NCI-H2107 treated with DMSO at 0.1 percent for 48 hours (cell line): ENCODE results near the gene DUS3L.
A peak's percentile ranks its signal among the peaks of the same experiment; 100 is the strongest.

Experiments
- DNase-seq: peaks from one replicate; lab custom pipeline; 2025; ENCODE audit not compliant: unreplicated experiment; lab: John Stamatoyannopoulos, UW

DUS3L gene, protein sequence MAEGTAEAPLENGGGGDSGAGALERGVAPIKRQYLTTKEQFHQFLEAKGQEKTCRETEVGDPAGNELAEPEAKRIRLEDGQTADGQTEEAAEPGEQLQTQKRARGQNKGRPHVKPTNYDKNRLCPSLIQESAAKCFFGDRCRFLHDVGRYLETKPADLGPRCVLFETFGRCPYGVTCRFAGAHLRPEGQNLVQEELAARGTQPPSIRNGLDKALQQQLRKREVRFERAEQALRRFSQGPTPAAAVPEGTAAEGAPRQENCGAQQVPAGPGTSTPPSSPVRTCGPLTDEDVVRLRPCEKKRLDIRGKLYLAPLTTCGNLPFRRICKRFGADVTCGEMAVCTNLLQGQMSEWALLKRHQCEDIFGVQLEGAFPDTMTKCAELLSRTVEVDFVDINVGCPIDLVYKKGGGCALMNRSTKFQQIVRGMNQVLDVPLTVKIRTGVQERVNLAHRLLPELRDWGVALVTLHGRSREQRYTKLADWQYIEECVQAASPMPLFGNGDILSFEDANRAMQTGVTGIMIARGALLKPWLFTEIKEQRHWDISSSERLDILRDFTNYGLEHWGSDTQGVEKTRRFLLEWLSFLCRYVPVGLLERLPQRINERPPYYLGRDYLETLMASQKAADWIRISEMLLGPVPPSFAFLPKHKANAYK

DNA sequence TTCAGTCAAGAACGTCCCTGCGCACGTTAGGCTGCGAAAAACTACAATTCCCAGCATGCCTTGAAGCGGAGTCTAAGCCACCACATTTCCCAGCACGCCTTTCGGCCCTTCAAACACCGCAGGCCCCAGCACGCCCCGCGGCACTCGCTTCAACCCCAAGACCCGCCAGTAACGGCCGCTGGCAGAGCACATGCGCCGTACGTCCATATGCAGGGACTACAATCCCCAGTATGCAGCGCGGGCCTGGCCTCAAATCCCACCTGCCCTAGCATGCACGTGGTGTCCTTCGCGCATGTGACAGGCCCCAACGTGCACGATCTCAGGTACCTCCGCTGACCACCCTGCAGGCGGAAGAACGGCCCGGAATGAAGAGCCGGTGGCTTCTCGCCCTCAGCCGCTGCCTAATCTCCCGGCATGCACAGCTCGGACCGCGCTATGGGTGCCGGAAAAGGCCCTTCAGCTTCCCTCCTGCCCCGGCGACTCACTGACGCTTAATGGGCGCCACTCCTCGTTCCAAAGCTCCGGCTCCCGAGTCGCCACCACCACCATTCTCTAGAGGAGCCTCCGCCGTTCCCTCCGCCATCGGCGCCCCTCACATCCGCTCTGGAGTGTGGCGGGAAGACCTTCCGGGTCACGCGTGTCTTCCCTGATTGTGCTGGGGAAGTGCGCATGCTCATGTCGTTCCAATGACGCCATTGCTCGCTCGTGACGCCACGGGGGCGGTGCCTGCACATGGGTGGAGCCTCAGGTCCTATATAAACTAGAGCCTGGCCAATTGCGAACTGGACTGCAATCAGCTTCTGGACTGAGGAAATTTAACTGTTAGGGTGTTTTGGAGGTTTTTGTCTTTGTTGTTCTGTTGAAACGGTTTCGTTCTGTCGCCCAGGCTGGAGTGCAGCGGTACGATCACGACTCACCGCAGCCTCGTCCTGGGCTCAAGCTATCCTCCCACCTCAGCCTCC is at the start of gene DUS3L:
Gene DUS3L (minus strand): TSS at position 605 of the 962 bp plus-strand sequence. CDS start 22 bp downstream, at position 583.
- DNase-seq: peak; percentile 89

DNA sequence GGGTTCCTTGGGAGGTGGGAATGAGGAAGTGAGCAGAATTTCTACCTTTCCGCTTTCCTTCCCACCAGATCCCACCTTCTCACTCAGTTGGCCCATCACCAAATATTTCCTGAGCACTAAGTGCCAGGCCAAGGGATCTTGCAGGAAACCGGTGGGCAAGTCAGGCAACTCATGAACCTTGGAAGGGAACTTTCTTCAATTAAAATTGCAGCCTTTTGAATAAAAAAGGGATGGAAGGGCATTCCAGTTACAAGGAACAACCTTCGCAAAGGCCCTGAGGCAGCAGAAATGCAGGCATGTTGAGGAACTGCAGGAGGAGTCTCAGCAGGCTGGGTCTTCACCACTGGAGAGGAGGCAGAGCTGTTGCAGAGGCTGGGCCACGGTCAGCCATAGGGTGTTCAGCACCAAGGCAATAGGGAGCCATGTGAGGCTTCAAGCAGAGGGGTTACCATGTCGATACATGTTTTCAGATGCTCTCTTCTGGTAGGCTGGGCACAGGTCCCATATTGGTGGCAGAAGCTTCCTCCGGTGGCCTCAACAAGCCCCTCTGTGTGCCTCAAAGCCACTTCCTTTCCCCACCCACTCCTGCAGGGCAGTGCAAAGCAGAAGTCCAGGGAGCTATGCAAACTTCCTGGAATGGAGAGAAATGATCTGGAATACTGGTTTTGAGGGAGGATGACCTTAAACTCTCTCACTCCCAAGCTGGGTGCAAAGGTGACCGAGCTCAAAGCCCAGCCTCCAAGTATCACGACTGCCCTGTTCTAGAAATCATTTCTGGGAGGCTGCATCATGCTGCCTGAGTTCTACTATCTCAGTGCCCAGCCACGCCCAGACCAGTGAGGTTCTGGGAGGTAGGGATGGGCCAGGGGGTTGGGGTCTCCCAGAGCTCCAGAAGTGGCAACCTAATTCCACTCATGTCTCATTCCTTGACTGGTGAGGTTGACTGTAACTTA is 48.4 kb upstream of the DUS3L start, which contains the start of gene FUT6:
Gene FUT6 (minus strand): TSS at position 638 of the 953 bp plus-strand sequence. CDS start 7,135 bp downstream, outside the sequence.
- DNase-seq: no peak

DNA sequence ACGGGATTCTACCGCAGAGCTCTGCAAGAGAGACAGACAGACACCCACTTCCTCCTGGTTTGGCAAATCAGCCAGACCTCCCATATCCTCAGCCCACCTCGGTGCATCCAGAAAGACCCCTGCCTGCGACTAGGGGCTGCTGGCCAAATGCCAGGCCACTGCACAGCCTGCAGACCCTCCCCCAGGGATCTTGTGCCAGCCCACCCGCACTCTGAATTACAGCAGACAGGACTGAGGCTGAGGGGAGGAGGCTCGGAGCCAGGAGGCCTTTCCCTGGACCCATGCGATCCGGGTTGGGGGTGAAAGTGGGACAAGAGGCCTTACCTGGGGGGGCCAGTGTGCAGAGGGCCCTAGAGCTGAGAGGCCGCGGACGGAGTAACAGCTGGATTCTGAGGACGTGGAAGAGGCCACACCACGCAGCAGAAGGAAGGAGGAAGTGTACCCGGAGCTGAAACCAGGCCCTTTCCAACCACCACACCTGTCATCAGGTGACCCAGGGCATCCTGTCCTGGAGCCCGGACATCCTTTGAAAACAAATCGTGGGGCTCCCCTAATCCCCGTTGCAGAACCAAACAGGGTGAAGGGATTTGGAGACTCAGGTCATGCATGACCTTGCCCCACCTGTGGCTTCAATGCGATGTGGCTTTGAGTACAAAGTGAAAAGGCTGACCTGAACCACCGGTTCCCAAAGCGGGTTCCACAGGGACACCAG is 47.5 kb upstream of the DUS3L start:
- no peak for DNase-seq

DNA sequence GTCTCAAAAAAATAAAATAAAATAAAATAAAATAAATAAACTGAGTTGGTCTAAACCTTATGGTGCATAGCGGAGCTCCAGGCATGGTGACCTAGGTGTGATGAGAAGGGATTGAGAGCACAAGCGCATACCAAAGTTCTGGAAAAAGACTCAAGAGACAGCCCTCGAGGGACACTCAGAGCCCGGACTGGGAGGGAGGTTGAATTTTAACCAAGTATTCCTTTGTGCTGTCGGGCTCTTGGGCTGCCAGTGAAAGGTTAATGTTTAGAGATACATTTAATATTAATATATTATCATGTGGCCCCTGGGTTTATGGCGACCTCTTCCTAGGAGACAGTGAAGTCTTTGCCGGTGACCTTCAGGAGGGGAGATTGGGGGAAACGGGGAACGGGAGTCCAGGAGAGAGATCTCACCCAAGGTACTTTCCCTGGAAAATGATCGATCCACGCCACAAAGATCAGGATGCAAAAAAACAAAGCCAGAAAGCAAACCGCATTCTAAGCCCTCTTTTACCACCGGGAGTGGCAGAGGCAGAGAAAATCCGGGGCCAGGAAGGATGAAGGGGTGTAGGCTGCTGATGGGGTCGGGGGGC is 46.9 kb upstream of the DUS3L start:
- DNase-seq: no peak

DNA sequence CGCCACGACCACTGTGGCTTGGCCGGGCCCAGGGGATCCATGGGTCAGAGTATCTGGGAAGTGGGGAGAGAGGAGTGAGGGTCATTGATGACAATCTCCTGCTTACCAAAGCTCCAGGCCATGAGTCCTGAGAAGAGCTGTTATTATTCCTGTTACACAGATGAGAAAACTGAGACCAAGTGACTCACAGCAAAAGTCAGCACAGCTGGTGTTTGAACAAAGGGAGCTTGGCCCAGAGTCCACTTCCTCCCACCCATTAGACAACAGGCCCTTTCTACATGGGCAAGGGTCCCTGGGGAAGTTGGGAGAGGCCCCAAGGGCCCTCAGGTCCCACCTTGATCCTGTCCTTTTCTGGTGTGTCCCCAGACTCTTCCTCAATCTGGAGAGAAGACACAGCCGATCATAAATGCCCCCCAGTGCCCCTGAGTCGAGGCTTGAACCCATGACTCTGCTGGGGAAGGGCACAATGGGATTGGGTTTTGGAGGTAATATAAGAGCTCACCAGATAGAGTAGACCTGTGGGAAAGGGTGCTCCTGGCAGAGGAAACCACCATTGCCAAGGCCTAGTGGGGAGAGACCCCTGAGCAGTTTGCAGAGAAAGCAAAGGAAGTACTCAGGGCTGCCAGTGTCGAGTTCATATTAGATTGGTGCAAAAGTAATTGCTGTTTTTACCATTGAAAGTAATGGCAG is 41.7 kb upstream of the DUS3L start:
- DNase-seq: no peak

DNA sequence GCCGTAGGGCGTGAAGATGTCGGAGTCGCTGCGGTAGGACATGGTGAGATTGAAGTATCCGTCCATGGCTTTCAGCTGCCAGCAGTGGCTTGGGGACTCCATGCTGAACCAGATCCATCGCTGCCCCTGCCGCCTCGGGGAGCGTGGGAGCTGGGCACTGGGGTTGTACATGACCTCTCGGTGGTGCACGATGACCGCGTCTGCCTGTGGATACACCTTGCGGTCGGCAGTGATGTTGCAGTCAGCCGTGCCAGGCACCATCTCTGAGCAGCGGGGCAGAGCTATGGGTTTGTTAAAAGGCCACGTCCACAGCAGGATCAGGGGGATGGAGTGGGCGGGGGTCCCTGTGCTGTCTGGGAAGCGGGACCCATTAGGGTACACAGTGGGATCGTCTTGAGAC is 41.1 kb upstream of the DUS3L start:
- DNase-seq: no peak

DNA sequence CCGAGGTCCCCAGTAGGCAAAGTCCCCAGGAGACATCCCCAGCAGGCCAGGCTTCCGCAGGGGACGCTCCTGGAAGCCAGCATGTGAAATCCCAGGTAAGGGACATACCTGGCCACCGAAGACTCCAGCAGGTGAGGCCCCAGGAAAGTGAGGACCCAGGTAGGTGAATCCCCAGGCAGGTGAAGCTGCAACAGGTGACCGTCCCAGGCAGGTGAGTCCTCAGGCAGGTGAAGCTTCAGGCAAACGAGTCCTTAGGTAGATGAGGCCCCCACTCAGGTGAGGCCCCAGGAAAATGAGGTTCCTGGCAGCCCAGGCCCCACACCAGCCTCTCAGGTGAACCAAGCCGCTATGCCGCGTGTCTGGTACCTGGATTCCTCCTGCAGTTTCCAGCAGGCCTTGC is 40.2 kb upstream of the DUS3L start:
- no peak for DNase-seq

DNA sequence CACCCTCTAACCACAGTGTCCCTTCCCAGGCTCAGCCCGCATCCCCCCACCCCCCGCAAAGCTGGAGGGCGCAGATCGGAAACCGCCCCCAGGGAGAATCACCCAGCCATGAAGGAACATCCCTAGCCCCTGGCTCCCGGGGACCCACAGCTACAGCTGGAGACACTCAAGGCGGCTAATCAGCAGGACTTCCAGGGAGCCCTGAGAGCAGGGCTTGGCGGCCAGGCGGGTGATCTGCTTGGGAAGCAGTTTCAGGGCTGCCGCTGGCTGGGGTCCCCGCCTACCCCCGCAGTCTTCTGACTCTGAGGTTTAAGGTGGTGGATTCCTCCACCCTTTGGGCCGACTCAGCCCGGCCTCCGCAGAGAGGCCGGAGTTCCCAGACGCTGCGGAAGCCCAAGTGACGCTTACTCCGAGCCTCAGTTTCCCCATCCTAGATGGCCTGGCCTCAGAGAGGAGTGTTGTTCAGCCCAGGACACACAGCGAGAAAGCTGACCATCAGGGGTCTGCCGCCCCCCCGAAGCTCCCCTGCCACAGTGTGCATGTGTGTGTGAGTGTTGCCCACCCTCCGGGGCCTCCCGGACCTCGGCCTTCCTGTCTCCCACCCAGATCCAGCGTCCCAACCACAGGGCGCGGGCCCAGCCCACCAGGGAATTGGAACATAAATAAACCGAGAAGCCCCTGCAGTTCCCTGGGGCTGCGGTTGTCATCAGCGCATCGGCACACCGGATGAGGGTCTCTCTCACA is 38.8 kb upstream of the DUS3L start:
- no peak for DNase-seq

DNA sequence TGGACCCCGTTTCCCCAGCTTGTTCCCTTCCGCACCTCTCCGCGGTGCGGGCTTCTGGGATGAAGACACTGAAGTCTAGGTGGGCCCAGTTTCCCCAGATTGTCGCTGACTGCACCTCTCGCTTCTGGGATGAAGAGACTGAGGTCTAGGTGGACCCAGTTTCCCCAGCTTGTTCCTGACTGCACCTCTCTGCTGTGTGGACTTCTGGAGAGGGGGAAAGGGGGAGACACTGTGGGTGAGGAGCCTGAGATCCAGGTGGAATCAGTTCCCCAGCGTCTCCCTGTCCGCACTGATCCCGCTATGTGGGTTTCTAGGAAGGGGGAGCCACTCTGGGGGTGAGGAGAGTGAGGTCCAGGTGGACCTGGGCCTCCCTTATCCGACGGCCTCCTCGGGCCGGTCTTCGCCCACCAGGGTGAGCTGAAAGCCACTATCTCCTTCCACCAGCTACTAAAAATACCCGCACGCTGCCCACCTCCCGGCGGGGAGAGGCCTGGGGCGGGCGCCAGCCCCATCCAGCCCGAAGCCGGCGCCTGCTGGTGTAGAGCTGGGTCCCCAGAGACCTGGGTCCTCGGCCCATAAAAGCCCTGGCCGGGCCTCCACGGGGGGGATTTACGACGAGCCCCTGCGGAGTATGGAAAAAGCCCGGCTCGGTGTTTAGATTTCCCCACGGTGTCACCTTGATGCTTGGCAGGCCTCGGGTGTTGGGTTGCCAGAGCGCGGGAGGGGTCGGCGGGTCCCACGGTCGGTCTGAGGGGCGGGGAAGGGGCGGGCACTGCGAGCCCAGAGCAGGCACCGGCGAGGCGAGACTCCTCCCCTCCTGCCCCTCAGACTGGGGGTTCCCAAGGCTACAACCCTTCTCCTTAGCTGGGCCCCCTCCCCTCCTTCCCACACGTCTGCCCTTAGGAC is 38.0 kb upstream of the DUS3L start:
- DNase-seq: peak; percentile 67

DNA sequence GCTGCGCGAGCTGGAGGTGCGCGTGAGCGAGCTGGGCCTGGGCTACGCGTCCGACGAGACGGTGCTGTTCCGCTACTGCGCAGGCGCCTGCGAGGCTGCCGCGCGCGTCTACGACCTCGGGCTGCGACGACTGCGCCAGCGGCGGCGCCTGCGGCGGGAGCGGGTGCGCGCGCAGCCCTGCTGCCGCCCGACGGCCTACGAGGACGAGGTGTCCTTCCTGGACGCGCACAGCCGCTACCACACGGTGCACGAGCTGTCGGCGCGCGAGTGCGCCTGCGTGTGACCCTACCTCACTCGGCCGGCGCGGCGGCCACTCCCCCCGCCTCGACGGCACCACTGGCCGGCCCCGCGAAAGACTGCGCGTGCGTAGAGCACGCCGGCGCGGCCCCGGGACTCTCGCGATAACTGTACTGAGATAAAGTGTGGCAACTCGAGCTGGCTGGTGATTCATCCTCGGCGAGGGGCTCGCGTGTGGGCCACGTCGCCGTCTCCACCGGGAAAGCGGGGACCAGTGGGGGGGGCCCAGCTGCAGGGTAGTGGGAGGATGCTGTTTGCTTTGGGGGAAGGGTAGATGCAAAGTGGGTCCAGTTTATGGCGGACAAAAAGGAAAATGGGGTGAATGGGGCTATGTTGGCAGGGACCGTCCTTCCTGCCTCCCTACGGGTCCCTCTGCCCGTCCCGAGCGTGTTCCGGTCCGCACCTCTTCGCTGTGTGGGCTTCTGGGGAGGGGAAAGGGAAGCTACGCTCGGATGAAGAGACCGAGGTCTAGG is 37.1 kb upstream of the DUS3L start:
- peak; percentile 90 for DNase-seq

DNA sequence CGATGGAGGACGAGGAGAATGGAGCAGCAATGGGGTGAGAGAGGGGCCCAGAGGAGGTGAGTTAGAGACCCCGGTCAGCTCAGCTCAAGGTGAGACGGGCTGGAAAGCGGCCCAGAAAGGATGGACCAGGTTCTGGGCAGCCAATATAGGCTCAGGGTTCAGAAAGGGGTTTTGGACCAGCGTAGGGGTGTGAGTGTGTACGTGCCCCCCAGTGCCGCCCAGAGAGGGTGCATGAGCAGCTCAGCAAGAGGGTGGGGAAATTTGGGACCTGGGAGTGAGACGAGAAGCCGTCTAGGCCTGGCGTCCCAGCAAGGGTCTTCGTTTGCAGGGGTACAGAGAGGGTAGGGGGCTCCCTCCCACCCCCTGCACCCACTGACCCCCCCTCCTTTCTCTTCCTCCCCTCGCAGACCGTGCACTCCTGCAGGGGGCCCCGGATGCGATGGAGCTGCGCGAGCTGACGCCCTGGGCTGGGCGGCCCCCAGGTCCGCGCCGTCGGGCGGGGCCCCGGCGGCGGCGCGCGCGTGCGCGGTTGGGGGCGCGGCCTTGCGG is 36.5 kb upstream of the DUS3L start:
- no peak for DNase-seq

DNA sequence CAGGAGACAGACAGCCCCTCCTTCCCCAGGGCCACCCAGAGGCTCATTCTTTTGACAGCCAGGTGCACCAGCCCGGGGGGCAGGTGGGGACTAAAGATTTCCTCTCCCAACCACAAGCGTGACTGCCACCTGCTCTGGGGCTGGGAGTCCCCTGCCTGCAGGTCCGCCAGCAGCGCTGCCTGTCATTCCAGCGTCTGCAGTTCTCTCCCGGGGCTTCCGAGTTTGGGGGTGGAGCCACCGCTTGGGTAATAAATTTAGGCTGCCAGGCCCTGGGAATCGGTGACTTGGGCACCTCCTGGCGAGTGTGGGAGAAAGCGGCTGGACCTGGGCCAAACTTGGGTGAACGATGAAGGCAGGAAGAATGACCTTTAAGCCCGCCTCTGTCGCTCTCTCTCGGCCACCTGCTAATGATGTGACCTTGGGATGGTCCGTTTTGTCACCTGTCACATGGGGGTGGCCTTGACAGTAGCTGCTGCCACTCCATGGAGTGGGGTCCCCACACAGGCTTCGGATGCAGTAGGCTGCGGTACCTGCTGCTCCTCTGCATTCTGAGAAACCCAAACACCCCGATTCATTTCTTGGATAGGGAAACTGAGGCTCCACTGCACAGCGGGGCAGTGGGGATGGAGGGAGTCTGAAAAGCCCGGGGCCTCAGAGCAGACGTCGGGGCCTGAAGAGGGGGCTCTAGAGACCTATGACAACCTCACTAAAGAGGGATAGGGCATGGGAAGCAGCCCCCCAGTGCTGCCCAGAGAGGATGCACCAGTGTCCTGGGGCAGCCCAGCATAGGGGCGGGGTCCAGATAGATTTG is 35.8 kb upstream of the DUS3L start:
- peak; percentile 97 for DNase-seq

DNA sequence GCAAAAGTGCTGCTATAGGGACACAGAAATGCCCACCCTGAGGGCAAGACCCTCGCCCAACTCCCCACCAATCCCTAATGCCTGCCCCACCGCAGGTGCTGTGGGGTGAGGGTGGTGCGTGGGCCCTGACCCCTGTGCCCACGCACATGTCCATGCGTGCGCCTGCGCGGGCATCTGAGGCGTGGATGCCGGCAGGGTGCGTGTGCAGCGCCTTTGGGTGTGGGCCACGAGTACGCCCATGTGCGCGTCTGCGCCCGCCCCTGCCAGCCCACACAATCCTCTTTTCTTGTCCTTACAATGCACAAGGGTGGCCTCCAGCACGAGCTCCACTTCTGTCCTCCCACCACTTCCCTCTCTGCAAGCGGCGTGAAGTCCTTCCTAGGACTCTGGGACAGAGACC is 34.2 kb upstream of the DUS3L start:
- DNase-seq: no peak

DNA sequence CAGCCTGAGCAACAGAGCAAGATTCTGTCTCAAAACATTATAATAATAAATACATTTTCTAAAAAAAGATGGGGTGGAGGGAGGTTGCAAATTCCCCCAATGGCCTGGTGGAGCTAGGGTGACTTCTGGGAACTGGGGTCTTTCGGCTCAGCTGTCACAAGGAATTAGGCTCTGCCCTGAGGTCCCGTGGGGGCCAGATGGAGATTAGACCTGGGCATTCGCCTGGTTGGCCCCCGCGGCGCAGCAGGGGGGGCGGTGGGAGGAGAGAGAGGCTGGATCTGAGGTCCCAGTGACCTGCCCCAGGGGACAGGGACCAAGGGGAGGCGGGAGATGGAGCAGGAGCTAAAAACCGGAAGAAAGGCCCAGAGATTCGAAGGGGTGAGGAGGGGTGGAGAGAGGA is 33.8 kb upstream of the DUS3L start:
- no peak for DNase-seq
